GM10847 (cell line): ENCODE measurements around the gene TBX19.

ENCODE experiments used
- POLR2A ChIP-seq: IDR thresholded peaks from 2 replicates; pipeline ENCODE4 v1.6.1; 2011; ENCODE audit not compliant: insufficient read length; ENCODE audit errors: extremely low read depth

TBX19 gene

DNA sequence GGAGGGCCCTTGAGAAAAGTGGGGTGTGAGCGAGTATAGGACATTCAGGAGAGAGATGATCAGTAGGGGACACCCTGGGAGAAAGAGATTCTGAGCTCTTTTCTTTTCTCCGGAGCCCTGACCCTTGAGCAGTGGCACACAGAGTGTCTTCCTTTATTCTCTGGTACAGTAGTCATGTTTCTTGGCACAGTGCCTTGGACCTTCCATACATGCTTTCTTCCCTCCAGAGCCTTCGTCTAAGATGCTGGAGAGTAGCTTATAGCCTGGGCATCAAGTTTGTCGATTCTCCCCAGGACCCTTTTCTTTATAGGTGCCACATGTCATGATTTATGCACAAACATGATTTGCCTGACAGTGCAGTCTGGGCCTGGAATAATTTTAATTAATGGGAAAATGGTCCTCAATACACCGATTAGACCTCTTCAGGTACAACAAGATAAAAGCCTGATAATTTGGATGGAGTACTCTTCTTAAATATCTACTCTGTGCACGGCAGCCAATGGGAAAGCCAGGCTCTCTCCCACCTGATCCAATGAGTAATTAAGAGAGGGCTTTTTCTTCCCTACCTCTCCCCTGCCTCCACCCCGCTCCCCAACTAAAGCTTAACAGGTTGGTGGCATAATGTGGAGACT lies at the start of gene TBX19:
TBX19 (plus strand) TSS at position 582 of the 632 bp plus-strand sequence. CDS start 214 bp downstream, outside the sequence.
- TF ChIP-seq POLR2A = no peak

DNA sequence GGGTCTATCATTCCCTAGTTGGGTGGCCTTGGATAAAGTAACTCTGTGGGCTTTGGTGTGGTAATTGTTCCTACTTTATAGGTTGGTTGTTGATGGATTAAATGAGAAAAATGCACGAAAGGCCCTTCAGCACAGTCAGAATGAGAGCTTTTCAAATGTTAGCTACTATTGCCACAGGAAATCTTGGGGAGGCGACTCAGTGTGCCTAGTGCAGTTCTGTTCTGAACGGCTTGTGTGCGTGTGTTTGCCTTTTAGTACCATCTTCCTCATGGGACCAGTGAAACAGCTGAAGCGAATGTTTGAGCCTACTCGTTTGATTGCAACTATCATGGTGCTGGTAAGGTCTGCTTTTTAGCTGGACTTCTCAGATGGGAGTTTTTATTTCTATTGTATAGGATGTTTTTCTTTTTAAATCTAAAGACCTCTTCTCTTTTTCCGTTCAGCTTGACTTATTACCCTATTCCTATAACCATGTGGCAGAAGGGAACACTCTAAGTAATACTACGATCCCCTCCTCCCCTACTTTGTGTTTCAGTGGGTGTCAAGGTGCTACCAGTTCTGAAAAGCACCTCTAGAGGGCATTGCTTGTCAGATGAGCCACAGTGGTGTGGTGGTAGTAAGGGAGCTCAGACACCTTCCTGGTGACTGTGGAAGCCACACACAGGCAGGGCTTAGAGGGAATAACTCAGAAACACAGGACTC lies 45.7 kb upstream of the TBX19 start:
- no peak for TF ChIP-seq POLR2A

DNA sequence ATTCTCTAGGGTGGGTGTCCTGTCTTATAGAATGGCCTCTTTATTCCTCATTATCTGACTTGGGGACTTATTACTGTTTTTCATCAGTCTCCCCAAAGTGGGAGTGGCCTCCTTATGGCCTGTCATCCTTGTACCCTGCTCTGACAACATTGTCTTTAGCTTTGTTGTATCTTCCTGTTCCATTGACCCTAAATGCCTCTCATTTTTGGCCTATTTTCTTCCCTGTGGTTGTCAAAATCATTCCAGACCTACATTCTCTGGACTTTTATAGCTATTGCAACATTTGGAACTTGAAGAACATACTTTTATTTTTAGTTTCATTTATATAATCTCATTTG lies 45.2 kb upstream of the TBX19 start:
- no peak for TF ChIP-seq POLR2A

DNA sequence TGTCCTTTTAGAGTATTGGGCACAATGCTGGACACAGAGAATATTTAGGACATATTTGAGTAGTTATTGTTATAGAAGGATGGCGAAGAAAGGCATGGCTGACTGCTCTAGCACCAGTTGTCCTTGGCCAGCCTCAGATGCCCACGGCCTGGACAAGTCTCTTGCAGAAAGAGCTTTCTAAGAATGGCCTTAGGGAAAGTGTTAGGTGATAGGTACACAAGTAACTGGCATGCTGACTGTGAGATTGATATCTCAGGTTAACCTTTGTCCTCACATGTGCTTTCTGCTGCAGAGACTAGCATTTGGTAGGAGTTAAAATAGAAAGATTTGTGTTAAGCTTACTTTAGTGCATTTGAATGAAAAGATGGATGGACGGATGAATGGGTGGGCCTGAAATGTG lies 44.7 kb upstream of the TBX19 start:
- TF ChIP-seq POLR2A = no peak

DNA sequence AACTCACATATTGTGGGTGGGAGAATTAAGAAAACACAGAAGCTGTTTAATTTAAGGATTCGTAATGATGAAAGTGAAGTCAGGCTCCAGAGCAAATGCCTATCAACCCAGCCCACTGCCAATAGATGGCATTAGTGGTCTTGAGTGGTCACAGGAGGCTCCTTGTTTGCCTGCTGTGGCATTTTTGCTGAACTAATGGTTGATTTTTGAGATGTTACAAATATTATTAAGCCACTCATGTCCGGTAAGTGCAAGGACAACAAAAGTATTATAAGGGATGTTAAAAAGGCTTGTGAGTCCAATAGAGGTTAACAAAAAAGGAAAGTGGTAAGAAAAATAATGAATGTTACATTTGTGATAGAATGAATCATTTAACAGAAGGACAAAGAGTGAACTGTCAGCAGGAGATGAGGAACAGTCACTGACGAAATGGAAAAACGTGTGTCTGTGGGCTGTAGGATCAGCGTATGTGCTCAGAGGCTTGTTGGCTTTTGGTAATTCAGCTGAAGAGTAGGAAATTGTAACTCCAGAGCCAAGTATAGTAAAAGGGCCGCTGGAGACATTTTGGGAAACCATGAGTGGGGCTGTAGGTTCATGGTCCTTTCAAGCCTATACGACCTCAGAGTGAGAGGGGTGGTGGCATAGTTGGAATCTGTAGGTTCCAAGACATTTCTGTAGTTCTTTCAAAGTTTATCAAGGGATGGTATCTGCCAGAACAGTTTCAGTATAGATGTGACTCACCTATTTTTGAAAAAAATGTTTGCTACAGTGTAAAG lies 43.7 kb upstream of the TBX19 start:
- TF ChIP-seq POLR2A = no peak

DNA sequence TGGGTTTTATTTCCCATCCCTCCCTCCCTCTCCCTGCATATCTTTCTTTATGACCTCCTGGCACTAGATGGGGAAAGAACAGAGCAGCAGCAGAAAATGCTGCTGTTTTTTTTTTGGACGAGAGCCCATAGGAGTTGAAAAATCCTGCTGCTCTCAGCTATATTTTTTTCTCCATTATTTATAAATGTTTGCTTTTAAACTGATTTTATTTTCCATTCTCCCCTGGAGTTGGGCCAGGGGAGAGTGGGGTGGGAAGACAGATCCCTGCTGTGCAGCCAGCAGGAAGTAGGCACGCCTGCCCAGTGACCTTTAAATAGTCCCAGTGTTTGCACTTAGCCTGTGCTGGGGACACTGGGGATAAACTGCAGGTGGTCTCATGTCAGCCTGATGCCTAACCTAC lies 37.5 kb upstream of the TBX19 start:
- TF ChIP-seq POLR2A = no peak

DNA sequence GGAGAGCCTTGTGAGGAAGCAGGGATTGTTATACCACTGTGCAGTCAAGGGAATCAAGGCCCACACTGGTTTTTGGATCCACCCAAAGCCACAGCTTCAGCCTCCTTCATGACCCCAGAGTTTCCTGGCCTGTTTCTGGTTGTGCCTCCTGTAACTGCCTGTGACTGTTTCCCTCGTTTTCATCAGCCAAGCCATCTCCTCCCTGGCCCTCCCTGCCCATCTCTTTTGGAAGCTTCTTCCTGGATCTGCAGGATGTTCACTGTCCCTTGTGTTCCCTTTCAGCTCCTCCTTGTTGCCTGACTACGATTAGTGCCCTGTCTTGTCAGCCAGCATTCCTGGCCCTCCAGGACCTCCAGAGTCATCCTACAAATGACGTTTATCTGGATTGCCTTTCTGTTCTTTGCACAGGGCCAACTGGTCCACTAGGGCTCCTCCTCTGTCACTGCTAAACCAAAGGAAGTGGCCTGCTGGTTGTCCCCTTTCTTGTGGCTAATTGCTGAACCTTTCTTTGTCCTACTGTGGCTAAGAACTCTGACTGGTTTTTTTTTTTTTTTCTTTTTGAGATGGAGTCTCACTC lies 37.0 kb upstream of the TBX19 start:
- no peak for TF ChIP-seq POLR2A

- TF ChIP-seq POLR2A = no peak
These were observed 35.6 kb upstream of the TBX19 start for GRCh38 chr1:168245042-168245441.

DNA sequence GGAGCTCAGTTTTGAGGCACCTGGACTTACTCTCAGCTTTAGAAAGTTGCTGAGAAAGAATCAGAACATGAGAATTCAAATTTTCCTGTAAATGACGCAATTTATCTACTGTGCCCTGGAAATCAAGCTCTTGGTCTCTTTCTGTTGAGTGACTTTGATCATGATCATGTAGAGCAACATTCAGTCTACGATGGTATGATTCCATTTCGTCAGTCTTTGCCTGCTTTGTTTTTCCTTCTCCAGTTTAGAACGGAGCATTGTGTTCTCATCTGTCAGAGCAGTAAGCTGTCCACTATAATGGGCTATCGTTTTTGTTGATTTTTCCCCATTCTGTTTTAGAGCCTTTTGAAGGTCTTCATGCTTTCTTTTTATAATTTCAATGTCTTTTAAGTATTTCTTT lies 34.2 kb upstream of the TBX19 start:
- no peak for TF ChIP-seq POLR2A

DNA sequence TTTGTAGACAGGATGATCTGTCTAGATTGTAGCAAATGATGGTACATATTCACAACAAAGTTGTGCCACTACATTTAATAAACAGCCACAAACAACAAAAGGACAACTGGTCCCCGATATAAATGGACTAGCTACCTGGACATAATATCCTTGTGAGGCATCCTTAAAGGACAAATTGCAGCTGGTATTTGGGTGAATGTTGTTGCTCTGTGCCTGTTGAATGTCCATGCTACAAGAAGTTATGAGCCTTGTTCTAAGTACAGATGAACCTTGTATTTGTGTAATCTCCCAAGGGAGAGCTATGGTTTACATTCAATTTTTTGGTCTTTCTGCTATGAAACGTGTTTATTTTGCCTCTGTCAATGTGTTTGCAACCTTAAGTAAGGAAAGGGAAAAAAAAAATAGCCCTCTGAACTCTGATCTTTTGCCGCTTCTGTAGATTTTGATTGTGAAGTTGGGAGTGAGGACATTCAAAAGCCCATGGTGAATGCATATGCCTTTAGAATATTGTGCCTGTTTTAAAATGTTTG lies 28.4 kb upstream of the TBX19 start:
- no peak for TF ChIP-seq POLR2A

GRCh38 chr1:168256164-168256563 lies 24.5 kb upstream of the TBX19 start:
- no peak for TF ChIP-seq POLR2A

- no peak for TF ChIP-seq POLR2A
These were observed 23.3 kb upstream of the TBX19 start for GRCh38 chr1:168257397-168257796.

DNA sequence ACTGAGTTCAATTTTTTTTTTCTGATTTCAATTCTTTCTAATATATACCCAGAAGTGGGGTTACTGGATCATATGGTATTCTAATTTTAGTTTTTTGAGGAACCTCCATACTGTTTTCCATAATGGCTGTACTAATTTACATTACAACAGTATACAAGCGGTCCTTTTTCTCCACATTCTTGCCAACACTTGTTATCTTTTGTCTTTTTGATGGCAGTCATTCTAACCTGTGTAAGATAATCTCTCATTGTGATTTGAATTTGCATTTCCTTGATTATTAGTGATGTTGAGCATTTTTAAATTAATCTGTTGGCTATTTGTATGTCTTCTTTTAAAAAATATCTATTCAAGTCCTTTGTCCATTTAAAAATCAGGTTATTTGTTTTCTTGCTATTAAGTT lies 21.1 kb upstream of the TBX19 start:
- TF ChIP-seq POLR2A = no peak

- no peak for TF ChIP-seq POLR2A
These were observed 20.3 kb upstream of the TBX19 start for GRCh38 chr1:168260393-168260792.

GRCh38 chr1:168261390-168261789 lies 19.3 kb upstream of the TBX19 start:
- TF ChIP-seq POLR2A = no peak

- TF ChIP-seq POLR2A = no peak
These were observed 17.5 kb upstream of the TBX19 start for GRCh38 chr1:168263130-168263529.
